ENCODE results near the gene PADI4. TPM values are rescaled to one million over a fixed set of nuclear protein-coding genes. Genes with fewer than 3 reads are reported as not detected.

The PADI4 gene
- total and polyA plus RNA-seq, 2 experiments from 2014 or later: 0.45 to 0.52 TPM

- TF ChIP-seq EZH2 (IDR thresholded peaks at IDR 0.05; ENCODE audit: low read depth, unreplicated experiment) (no peak), EZH2phosphoT487 (IDR thresholded peaks at IDR 0.05; ENCODE audit: unreplicated experiment) (no peak), NANOG (IDR thresholded peaks at IDR 0.05; ENCODE audit: borderline replicate concordance) (no peak), STAT1 (IDR thresholded peaks at IDR 0.05; ENCODE audit: unreplicated experiment) (no peak), POLR2AphosphoS5 (IDR thresholded peaks at IDR 0.05; ENCODE audit: low read depth) (no peak), CTCF (conservative IDR thresholded peaks at IDR 0.05; ENCODE audit: low read depth in 2 of 2) (no peak), ZNF331 (CRISPR knock-in tag; IDR thresholded peaks at IDR 0.05; ENCODE audit: low read depth) (no peak), CREB1 (CRISPR knock-in tag; IDR thresholded peaks at IDR 0.05; ENCODE audit: low read depth) (no peak), REST (IDR thresholded peaks at IDR 0.05; ENCODE audit: unreplicated experiment) (no peak), ZNF462 (CRISPR knock-in tag; IDR thresholded peaks at IDR 0.05) (no peak), JUNB (IDR thresholded peaks at IDR 0.05; ENCODE audit: unreplicated experiment) (no peak), ETS1 (IDR thresholded peaks at IDR 0.05) (no peak), ZNF114 (CRISPR knock-in tag; IDR thresholded peaks at IDR 0.05) (no peak)
- H3K27ac ChIP-seq (ENCODE audit: low read depth): no peak overlapping the region
- no peak for DNase-seq (ENCODE audit: low spot score)
- no peak overlapping the region for H3K4me3 ChIP-seq
- no peaks in the 10 kb centered on the region for H3F3A ChIP-seq (replicated peaks; ENCODE audit: low read depth)
- Mint-ChIP-seq H3K36me3 (ENCODE audit: low read depth) (no peaks in the 10 kb centered on the region), H3K4me1 (no peaks in the 10 kb centered on the region; the same call in 2 of the 3 replicates), H3K27me3 (ENCODE audit: insufficient read depth, low read depth, poor library complexity) (peaks cover 7% of the 10 kb centered on the region), H3K4me3 (no peak overlapping the region), H3K9me3 (no peaks in the 10 kb centered on the region), H3K27ac (no peak overlapping the region)
- H3K36me3 ChIP-seq (ENCODE audit: insufficient read depth): no peaks in the 10 kb centered on the region
- H2AFZ ChIP-seq: no peak overlapping the region
- no peaks in the 10 kb centered on the region for H3K9me2 ChIP-seq (ENCODE audit: insufficient read depth)
- H3K79me2 ChIP-seq (replicated peaks; ENCODE audit: insufficient read depth): no peaks in the 10 kb centered on the region
- H3K27me3 ChIP-seq (ENCODE audit: insufficient read depth): no peaks in the 10 kb centered on the region
- H4K20me1 ChIP-seq (replicated peaks; ENCODE audit: insufficient read depth): no peaks in the 10 kb centered on the region
- H3K4me2 ChIP-seq: no peak overlapping the region
- ATAC-seq: no peak
- no peaks in the 10 kb centered on the region for H3K4me1 ChIP-seq (ENCODE audit: insufficient read depth)
Measured at GRCh38 chr1:17392199-17392740, 84.3 kb downstream of the PADI4 start.

Measured in GM23338 (cell line).